Stimulated activated CD4-positive, alpha-beta T cell treated with anti-CD3 and anti-CD28 coated beads, Interleukin-12 subunit alpha, Interleukin-12 subunit beta, amount 100 ng/mL, for 24 hours (primary cell): ENCODE results near the gene ACTA1.
"Not testable (repeated sequence)": the region's sequence is repeated elsewhere in the genome, so short reads cannot be mapped to it uniquely, and the experiment has no call there.

Source experiments
- DNase-seq, 2 experiments: peaks; one replicate each; pipeline ENCODE4 v3.0.0-alpha.2; 2020; ENCODE audit warnings: low read depth in 2 of 2

Gene ACTA1

GRCh38 chr1:229440851-229441537 lies 7.1 kb upstream of the ACTA1 start:
- no peak for DNase-seq

GRCh38 chr1:229438021-229438420 lies 4.1 kb upstream of the ACTA1 start:
- DNase-seq, result no peak

GRCh38 chr1:229437443-229437842 lies 3.5 kb upstream of the ACTA1 start:
- no peak for DNase-seq

GRCh38 chr1:229436201-229436600 lies 2.3 kb upstream of the ACTA1 start:
- no peak for DNase-seq

GRCh38 chr1:229434641-229435051 lies 752 bp upstream of the ACTA1 start:
- DNase-seq, result no peak

- no peak for DNase-seq
Observed at GRCh38 chr1:229433364-229434004, 410 bp downstream of the ACTA1 start.

- no peak for DNase-seq
Observed at GRCh38 chr1:229432905-229433304, 989 bp downstream of the ACTA1 start.

- no peak for DNase-seq
Observed at GRCh38 chr1:229432116-229432461, 1.8 kb downstream of the ACTA1 start.

GRCh38 chr1:229431284-229432115 lies 2.4 kb downstream of the ACTA1 start:
- no peak for DNase-seq

- DNase-seq, result no peak
Observed at GRCh38 chr1:229430761-229431283, 3.1 kb downstream of the ACTA1 start.

GRCh38 chr1:229428256-229428655 lies 5.6 kb downstream of the ACTA1 start:
- no peak for DNase-seq

- DNase-seq, result no peak
Observed at GRCh38 chr1:229427572-229427971, 6.3 kb downstream of the ACTA1 start.

- no peak for DNase-seq
Observed at GRCh38 chr1:229425564-229426159, 8.2 kb downstream of the ACTA1 start.

- DNase-seq, result no peak
Observed at GRCh38 chr1:229420765-229421164, 13.1 kb downstream of the ACTA1 start.

- no peak for DNase-seq
Observed at GRCh38 chr1:229420224-229420623, 13.7 kb downstream of the ACTA1 start.

GRCh38 chr1:229418586-229418985 lies 15.3 kb downstream of the ACTA1 start:
- DNase-seq, result not testable (repeated sequence)

GRCh38 chr1:229412810-229413209 lies 21.1 kb downstream of the ACTA1 start:
- DNase-seq, result not testable (repeated sequence)

GRCh38 chr1:229412056-229412455 lies 21.8 kb downstream of the ACTA1 start:
- no peak for DNase-seq

GRCh38 chr1:229411434-229412055 lies 22.3 kb downstream of the ACTA1 start:
- DNase-seq, result no peak

- DNase-seq, result no peak
Observed at GRCh38 chr1:229410692-229411433, 23.0 kb downstream of the ACTA1 start.

- no peak for DNase-seq
Observed at GRCh38 chr1:229410370-229410691, 23.6 kb downstream of the ACTA1 start.
